Caco-2 (cell line): ENCODE data around the gene TSHR. TPM values are rescaled to one million over a fixed set of nuclear protein-coding genes. Genes with fewer than 3 reads are reported as not detected.

ENCODE experiments used
- BruUV-seq: library from RNA; stranded (reverse); fragments of 400-500 nt; replicated peaks from 2 replicates; lab custom pipeline; 2021; lab: Mats Ljungman, UMichigan
- CTCF ChIA-PET: fragments of 300-600 bp; sonication (Branson Sonifier 250); formaldehyde crosslinking; loops from one replicate; lab custom pipeline; 2022; ENCODE audit warnings: antibody characterized with exemption; lab: Charles Lee
- POLR2A ChIA-PET: fragments of 300-600 bp; sonication (Branson Sonifier 250); formaldehyde crosslinking; loops from one replicate; lab custom pipeline; 2022; ENCODE audit warnings: antibody characterized with exemption; lab: Charles Lee
- DNase-seq, 2 experiments: peaks; one replicate each; pipeline versions ENCODE4 v3.0.0 to v3.0.0-alpha.2; 2020 to 2022
- H3K27me3 ChIP-seq: replicated peaks from 2 replicates; pipeline ENCODE4 v1.6.0; 2011; ENCODE audit warnings: low read length; ENCODE audit not compliant: control insufficient read depth, insufficient read depth
- H3K36me3 ChIP-seq: 2 replicates; pipeline ENCODE4 v1.5.1; 2011; ENCODE audit warnings: low read length; ENCODE audit not compliant: control insufficient read depth, insufficient read depth
- H3K4me1 ChIP-seq: fragments of 250-450 bp; sonication (Bioruptor Pico); 2 replicates; pipeline ENCODE4 v1.5.1; 2020; ENCODE audit warnings: mild to moderate bottlenecking
- H3K4me3 ChIP-seq: 2 replicates; pipeline ENCODE4 v1.5.1; 2011; ENCODE audit warnings: low read depth, mild to moderate bottlenecking, control low read depth, low read length
- H3K9me3 ChIP-seq: fragments of 250-450 bp; sonication (Bioruptor Pico); 2 replicates; pipeline ENCODE4 v1.5.1; 2020; ENCODE audit warnings: mild to moderate bottlenecking, moderate library complexity
- H3K27ac Mint-ChIP-seq: one replicate; pipeline ENCODE4 v1.8.0; 2022; ENCODE audit warnings: mixed read lengths; ENCODE audit not compliant: unreplicated experiment
- H3K27me3 Mint-ChIP-seq: one replicate; pipeline ENCODE4 v1.8.0; 2022; ENCODE audit warnings: mixed read lengths; ENCODE audit not compliant: insufficient read depth, unreplicated experiment
- H3K36me3 Mint-ChIP-seq: one replicate; pipeline ENCODE4 v1.8.0; 2022; ENCODE audit warnings: mild to moderate bottlenecking, mixed read lengths; ENCODE audit not compliant: insufficient read depth, unreplicated experiment
- H3K4me1 Mint-ChIP-seq: one replicate; pipeline ENCODE4 v1.8.0; 2022; ENCODE audit warnings: low read depth, mixed read lengths; ENCODE audit not compliant: unreplicated experiment
- H3K4me3 Mint-ChIP-seq: one replicate; pipeline ENCODE4 v1.8.0; 2022; ENCODE audit warnings: mild to moderate bottlenecking, moderate library complexity, mixed read lengths; ENCODE audit not compliant: unreplicated experiment
- H3K9me3 Mint-ChIP-seq: one replicate; pipeline ENCODE4 v1.8.0; 2022; ENCODE audit warnings: mixed read lengths; ENCODE audit not compliant: unreplicated experiment
- intact Hi-C: fragments of 100-400 bp; cut with micrococcal nuclease; formaldehyde crosslinking; loops from one replicate; pipeline ENCODE4 v1.10.0; 2022; ENCODE audit not compliant: unreplicated experiment
- total RNA-seq: library from RNA; stranded (reverse); gene quantifications from 2 replicates; pipeline ENCODE4 v1.2.3, GENCODE V29; 2022
- TF ChIP-seq, protein P1 (sequence below), 2 experiments: fragments of 200-600 bp in 1 of 2; IDR thresholded peaks; 1 replicate in 1 of 2; 2 replicates in 1 of 2; pipeline versions ENCODE4 v1.5.1 to v1.8.0; 2011 to 2022; ENCODE audit warnings: antibody characterized with exemption in 1 of 2, control low read depth in 1 of 2, inconsistent platforms in 1 of 2, low read depth in 1 of 2, low read length in 1 of 2, mild to moderate bottlenecking in 1 of 2, moderate library complexity in 1 of 2; ENCODE audit not compliant: insufficient read depth in 1 of 2, severe bottlenecking in 1 of 2, unreplicated experiment in 1 of 2

Gene TSHR
- total RNA-seq, 1 experiment from 2014 or later = not detected

DNA sequence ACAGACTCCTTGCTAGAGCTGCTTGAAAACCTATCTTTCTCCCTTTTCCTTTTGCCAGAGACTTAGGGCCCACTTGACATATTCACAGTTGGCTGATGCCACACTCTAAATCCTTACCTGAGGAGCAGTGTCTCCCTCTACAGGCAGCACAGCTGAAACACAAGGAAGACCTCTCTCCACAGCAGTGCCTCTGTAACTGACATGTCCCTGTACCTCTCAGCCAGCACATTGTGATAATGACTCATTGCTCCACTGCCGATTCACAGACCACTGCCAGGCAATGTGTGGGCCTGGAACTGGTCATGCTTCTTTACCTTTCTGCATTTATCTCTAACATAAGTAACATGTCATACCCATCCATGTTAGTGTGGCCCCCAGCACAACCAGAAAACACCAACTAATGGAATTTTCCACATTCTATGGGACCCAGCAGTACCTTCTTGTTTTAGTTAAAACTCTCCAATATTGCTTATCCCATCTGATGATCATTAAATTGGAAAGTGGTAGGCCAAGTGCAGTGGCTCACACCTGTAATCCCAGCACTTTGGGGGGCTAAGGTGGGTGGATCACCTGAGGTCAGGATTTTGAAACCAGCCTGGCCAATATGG is 208.8 kb downstream of the TSHR start:
- H3K9me3 Mint-ChIP-seq = peaks cover 9% of the 10 kb centered on the region
- no peak overlapping the region for H3K27ac Mint-ChIP-seq
- TF ChIP-seq, protein P1, sequence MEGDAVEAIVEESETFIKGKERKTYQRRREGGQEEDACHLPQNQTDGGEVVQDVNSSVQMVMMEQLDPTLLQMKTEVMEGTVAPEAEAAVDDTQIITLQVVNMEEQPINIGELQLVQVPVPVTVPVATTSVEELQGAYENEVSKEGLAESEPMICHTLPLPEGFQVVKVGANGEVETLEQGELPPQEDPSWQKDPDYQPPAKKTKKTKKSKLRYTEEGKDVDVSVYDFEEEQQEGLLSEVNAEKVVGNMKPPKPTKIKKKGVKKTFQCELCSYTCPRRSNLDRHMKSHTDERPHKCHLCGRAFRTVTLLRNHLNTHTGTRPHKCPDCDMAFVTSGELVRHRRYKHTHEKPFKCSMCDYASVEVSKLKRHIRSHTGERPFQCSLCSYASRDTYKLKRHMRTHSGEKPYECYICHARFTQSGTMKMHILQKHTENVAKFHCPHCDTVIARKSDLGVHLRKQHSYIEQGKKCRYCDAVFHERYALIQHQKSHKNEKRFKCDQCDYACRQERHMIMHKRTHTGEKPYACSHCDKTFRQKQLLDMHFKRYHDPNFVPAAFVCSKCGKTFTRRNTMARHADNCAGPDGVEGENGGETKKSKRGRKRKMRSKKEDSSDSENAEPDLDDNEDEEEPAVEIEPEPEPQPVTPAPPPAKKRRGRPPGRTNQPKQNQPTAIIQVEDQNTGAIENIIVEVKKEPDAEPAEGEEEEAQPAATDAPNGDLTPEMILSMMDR (IDR thresholded peaks at IDR 0.05; ENCODE audit: insufficient read depth in 1 of 2, low read depth in 1 of 2, low read length in 1 of 2, severe bottlenecking in 1 of 2, unreplicated experiment in 1 of 2) = peak; percentile 43 to 61
- POLR2A ChIA-PET = no interaction called here
- Histone ChIP-seq H3K4me3 (no peak overlapping the region), H3K4me1 (no peaks in the 10 kb centered on the region), H3K9me3 (no peaks in the 10 kb centered on the region), H3K36me3 (no peaks in the 10 kb centered on the region), H3K27me3 (no peaks in the 10 kb centered on the region)
- intact Hi-C loops = loop anchor here (1.0 kb wide), 2 partner anchors 168 to 209 kb away; partner anchors contain the start of gene TSHR
- H3K4me1 Mint-ChIP-seq = no peaks in the 10 kb centered on the region
- no peaks in the 10 kb centered on the region for H3K27me3 Mint-ChIP-seq
- BruUV-seq = no TSS peak
- DNase-seq = peak; percentile 57 to 62
- H3K36me3 Mint-ChIP-seq = no peaks in the 10 kb centered on the region
- CTCF ChIA-PET = interaction anchor here (1.3 kb wide), 1 partner anchor 168 kb away, joined by 3 read pairs; no protein-coding TSS in a partner anchor
- no peak overlapping the region for H3K4me3 Mint-ChIP-seq

DNA sequence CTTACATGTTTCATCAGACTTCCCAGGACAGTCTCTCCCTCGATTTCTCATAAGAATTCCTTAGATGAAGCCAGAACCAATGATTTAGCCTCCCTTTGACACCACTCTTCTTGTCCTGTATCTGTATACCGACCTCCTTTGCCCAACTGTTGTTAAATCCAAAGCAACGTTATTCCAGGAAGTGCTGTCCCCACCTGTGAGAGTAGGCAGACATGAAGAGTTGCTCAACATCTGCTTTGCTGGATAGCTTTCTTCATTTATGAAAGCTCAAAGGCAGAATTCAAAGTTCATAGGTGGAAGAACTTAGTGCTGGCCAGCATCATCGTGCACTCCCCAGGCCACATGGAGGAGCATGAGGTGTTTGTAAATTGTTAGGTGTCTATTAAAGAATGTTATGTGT is 209.8 kb downstream of the TSHR start:
- CTCF ChIA-PET = no interaction called here
- Histone ChIP-seq H3K9me3 (no peaks in the 10 kb centered on the region), H3K4me1 (no peaks in the 10 kb centered on the region), H3K4me3 (no peak overlapping the region), H3K27me3 (no peaks in the 10 kb centered on the region), H3K36me3 (no peaks in the 10 kb centered on the region)
- Mint-ChIP-seq H3K27me3 (no peaks in the 10 kb centered on the region), H3K4me1 (no peaks in the 10 kb centered on the region), H3K27ac (no peak overlapping the region), H3K4me3 (no peak overlapping the region), H3K36me3 (no peaks in the 10 kb centered on the region), H3K9me3 (no peaks in the 10 kb centered on the region)
- intact Hi-C loops = no loop called here
- BruUV-seq = no TSS peak
- POLR2A ChIA-PET = no interaction called here
- DNase-seq = no peak
- TF ChIP-seq, protein P1 (IDR thresholded peaks at IDR 0.05; ENCODE audit: insufficient read depth in 1 of 2, low read depth in 1 of 2, low read length in 1 of 2, severe bottlenecking in 1 of 2, unreplicated experiment in 1 of 2) = no peak

DNA sequence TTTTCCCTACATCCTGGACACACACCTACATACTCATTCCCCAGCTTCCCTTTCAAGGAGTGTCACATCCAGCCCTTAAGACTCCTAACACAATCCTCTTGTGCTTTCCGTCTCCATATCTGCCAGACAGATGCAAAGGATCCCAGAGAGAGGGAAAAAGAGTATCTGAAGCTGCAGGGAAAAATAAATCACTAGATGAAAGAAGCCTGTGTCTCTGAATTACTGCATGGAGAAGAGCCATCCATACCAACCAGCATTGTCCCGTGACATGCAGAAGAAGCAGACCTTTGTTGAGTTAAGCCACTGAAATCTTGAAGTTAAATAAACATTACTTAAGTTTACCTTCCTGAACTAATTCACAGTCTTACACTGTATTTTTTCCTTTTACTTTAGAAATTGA is 210.7 kb downstream of the TSHR start:
- Histone ChIP-seq H3K4me1 (no peaks in the 10 kb centered on the region), H3K9me3 (no peaks in the 10 kb centered on the region), H3K27me3 (no peaks in the 10 kb centered on the region), H3K36me3 (no peaks in the 10 kb centered on the region), H3K4me3 (no peak overlapping the region)
- no TSS peak for BruUV-seq
- Mint-ChIP-seq H3K4me1 (no peaks in the 10 kb centered on the region), H3K36me3 (no peaks in the 10 kb centered on the region), H3K9me3 (no peaks in the 10 kb centered on the region), H3K27me3 (no peaks in the 10 kb centered on the region), H3K4me3 (no peak overlapping the region), H3K27ac (no peak overlapping the region)
- DNase-seq = no peak
- TF ChIP-seq, protein P1 (IDR thresholded peaks at IDR 0.05; ENCODE audit: insufficient read depth in 1 of 2, low read depth in 1 of 2, low read length in 1 of 2, severe bottlenecking in 1 of 2, unreplicated experiment in 1 of 2) = no peak
- POLR2A ChIA-PET = no interaction called here
- intact Hi-C loops = no loop called here
- CTCF ChIA-PET = no interaction called here
